ENCODE measurements around the gene PDGFA.
A peak's percentile ranks its signal among the peaks of the same experiment; 100 is the strongest.

Gene PDGFA

DNA sequence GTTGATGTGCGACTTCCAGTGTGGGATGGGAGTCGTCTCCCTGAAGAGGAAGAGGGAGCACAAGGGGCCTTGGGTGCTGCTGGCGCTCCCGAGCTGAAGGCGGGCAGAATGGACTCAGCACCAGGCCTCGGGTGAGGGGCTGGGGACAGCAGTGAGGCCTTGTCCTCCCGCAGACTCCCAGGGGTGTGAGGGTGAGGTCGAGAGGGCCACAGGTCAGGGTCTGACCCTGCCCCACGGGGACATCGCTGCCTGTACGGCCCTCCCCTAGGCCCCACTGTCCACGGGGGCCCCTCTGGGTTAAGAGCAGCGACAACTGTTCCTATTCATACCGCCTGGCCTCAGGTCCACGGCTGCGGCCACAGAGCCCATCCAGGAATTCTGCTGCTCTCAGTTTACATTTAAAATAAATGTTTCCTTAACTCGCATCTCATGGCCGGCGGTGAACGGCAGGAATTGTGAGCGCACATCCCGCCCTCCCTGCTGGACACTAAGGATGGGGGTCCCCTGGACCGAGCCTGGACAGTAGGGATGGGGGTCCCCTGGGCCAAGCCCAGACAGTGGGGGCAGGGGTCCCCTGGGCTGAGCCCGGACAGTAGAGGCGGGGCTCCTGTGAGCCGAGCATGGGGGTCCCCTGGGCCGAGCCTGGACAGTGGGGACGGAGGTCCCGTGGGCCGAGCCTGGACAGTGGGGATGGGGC is 61.7 kb downstream of the PDGFA start:
- TF ChIP-seq CEBPB (IDR thresholded peaks at IDR 0.05) (no peak), TCF12 (IDR thresholded peaks at IDR 0.05; ENCODE audit: low read depth) (no peak)

DNA sequence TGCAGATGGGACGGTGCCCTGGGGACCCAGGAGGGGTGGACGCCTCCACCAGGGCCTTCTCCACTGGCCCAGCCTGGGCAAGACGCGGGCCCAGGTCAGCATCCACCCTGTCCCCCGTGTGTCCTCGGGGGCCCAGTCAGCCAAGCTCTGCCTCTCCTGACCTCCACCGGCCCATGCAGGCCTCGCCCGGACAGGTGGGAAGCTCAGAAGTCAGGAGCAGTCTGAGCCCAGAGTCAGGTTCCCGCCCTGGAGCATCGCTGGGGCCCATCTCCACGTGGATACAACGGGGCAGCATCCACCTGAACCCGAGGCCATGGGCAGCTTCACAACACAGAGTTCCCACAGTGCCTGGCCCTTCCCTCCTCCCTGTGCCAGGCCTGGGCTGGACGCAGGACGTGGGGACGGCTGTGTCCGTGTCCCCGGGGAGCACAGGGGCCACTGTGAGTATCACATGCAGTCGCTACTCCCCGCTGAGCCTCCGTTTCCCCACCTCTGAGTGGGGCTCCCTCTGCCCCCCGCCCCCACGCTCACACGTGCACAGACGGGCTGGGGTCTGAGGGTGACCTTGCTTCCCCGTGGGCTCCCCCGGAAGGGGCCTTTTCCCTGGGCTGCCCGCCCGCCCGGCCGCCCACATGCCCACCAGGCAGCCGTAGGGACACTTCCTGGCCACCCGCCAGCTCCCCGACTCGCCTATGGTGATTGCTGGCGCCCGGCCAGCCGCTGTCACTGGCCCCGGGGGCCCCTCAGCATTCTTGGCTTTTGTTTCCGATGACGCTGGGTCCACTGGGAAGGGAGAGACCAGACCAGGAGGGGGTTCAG is 64.3 kb downstream of the PDGFA start:
- TF ChIP-seq EP300 (IDR thresholded peaks at IDR 0.05; ENCODE audit: borderline replicate concordance) (peak; percentile 84), RAD21 (IDR thresholded peaks at IDR 0.05; ENCODE audit: low read depth) (no peak; the same call in 1 of the 2 replicates), TCF12 (IDR thresholded peaks at IDR 0.05; ENCODE audit: low read depth) (peak; percentile 89), CEBPB (IDR thresholded peaks at IDR 0.05) (no peak), FOXM1 (IDR thresholded peaks at IDR 0.05; ENCODE audit: borderline replicate concordance, low read depth) (0 out of 2 replicates have a peak, but pooled peaks have one; percentile 28), CREB1 (IDR thresholded peaks at IDR 0.05; ENCODE audit: low read depth) (0 out of 2 replicates have a peak, but pooled peaks have one; percentile 12), ZBTB7A (IDR thresholded peaks at IDR 0.05; ENCODE audit: low read depth) (peak; percentile 82), YY1 (IDR thresholded peaks at IDR 0.05; ENCODE audit: low read depth) (no peak), TEAD4 (IDR thresholded peaks at IDR 0.05) (peak; percentile 75), TAF1 (IDR thresholded peaks at IDR 0.05; ENCODE audit: low read depth) (no peak), EGR1 (IDR thresholded peaks at IDR 0.05) (peak; percentile 92), NFIC (IDR thresholded peaks at IDR 0.05) (peak; percentile 99)
- TF ChIP-seq, protein P1, sequence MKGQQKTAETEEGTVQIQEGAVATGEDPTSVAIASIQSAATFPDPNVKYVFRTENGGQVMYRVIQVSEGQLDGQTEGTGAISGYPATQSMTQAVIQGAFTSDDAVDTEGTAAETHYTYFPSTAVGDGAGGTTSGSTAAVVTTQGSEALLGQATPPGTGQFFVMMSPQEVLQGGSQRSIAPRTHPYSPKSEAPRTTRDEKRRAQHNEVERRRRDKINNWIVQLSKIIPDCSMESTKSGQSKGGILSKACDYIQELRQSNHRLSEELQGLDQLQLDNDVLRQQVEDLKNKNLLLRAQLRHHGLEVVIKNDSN (IDR thresholded peaks at IDR 0.05): no peak
- TF ChIP-seq, protein P2, sequence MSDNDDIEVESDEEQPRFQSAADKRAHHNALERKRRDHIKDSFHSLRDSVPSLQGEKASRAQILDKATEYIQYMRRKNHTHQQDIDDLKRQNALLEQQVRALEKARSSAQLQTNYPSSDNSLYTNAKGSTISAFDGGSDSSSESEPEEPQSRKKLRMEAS (IDR thresholded peaks at IDR 0.05): peak; percentile 92
- TF ChIP-seq, protein P3, sequence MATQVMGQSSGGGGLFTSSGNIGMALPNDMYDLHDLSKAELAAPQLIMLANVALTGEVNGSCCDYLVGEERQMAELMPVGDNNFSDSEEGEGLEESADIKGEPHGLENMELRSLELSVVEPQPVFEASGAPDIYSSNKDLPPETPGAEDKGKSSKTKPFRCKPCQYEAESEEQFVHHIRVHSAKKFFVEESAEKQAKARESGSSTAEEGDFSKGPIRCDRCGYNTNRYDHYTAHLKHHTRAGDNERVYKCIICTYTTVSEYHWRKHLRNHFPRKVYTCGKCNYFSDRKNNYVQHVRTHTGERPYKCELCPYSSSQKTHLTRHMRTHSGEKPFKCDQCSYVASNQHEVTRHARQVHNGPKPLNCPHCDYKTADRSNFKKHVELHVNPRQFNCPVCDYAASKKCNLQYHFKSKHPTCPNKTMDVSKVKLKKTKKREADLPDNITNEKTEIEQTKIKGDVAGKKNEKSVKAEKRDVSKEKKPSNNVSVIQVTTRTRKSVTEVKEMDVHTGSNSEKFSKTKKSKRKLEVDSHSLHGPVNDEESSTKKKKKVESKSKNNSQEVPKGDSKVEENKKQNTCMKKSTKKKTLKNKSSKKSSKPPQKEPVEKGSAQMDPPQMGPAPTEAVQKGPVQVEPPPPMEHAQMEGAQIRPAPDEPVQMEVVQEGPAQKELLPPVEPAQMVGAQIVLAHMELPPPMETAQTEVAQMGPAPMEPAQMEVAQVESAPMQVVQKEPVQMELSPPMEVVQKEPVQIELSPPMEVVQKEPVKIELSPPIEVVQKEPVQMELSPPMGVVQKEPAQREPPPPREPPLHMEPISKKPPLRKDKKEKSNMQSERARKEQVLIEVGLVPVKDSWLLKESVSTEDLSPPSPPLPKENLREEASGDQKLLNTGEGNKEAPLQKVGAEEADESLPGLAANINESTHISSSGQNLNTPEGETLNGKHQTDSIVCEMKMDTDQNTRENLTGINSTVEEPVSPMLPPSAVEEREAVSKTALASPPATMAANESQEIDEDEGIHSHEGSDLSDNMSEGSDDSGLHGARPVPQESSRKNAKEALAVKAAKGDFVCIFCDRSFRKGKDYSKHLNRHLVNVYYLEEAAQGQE (IDR thresholded peaks at IDR 0.05; ENCODE audit: low read depth): no peak

DNA sequence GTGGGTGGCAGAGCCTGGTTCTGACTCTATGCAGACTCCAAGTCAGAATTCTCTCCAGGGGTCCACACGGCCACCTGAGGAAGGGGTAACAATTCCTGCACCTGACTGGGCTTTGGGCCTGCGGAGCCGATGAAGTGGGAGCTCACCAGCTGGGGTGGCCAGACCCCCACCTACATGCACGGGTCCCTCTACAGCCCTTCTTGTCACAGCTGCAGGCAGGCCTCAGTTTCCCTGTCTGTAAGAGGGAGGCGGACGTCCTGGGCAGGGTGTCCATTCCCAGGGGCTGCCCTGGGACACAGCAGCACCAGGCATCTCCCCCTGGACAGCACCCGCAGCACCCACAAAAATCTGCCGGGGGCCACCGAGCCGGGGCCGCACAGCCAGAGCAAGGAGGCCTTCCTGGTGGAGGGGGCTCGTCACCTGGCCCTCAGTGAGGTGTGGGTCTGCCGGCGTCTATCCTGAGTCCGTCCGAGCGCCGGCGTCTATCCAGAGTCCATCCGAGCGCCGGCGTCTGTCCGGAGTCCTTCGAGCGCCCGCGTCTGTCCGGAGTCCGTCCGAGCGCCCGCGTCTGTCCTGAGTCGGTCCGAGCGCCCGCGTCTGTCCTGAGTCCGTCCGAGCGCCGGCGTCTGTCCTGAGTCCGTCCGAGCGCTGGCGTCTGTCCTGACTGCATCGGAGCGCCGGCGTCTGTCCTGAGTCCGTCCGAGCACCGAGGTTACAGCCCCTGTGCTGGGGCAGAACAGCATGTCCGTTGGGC is 65.1 kb downstream of the PDGFA start:
- TF ChIP-seq FOXM1 (IDR thresholded peaks at IDR 0.05; ENCODE audit: borderline replicate concordance, low read depth): no peak
- TF ChIP-seq TEAD4 (IDR thresholded peaks at IDR 0.05): no peak
- TF ChIP-seq ZBTB7A (IDR thresholded peaks at IDR 0.05; ENCODE audit: low read depth): no peak
- TF ChIP-seq, protein P2 (IDR thresholded peaks at IDR 0.05): no peak
- TF ChIP-seq, protein P1 (IDR thresholded peaks at IDR 0.05): no peak
- TF ChIP-seq CEBPB (IDR thresholded peaks at IDR 0.05): no peak
- no peak for TF ChIP-seq EGR1 (IDR thresholded peaks at IDR 0.05)

DNA sequence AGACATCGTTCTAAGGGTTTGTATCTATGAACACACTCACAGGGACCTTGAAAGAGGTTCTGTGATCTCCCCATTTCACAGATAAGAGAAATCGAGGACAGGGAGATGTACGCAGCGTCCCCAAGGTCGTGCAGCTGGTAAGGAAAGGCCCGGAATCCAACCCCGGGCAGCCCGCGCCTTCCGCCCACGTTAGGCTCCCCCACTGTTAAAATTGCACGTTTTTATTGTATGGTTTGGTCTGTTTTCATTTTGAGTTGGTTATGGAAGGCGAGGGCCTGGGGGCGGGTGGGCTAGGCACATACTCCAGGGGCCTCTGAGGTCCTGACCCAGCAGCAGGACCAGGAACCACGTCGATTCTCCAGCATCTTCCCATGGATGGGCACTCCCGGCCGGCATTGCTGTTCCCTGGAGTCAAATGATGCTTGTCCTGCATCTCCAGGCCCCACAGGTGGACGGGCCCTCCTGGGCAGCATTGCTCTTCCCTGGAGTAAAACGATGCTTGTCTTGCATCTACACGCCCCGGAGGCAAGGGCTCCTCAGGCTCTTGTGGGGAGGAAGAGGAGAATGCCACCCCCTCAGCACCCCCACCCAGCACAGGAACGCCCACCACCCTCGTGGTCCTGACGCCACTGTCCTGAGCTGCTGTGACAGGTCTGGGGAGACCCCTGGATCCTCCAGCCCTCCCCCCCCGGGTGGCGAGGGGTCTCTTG is 65.9 kb downstream of the PDGFA start:
- TF ChIP-seq YY1 (IDR thresholded peaks at IDR 0.05; ENCODE audit: low read depth) (no peak), FOXM1 (IDR thresholded peaks at IDR 0.05; ENCODE audit: borderline replicate concordance, low read depth) (no peak), EP300 (IDR thresholded peaks at IDR 0.05; ENCODE audit: borderline replicate concordance) (no peak), ZBTB7A (IDR thresholded peaks at IDR 0.05; ENCODE audit: low read depth) (no peak), TAF1 (IDR thresholded peaks at IDR 0.05; ENCODE audit: low read depth) (no peak), TEAD4 (IDR thresholded peaks at IDR 0.05) (no peak), TCF12 (IDR thresholded peaks at IDR 0.05; ENCODE audit: low read depth) (no peak)

DNA sequence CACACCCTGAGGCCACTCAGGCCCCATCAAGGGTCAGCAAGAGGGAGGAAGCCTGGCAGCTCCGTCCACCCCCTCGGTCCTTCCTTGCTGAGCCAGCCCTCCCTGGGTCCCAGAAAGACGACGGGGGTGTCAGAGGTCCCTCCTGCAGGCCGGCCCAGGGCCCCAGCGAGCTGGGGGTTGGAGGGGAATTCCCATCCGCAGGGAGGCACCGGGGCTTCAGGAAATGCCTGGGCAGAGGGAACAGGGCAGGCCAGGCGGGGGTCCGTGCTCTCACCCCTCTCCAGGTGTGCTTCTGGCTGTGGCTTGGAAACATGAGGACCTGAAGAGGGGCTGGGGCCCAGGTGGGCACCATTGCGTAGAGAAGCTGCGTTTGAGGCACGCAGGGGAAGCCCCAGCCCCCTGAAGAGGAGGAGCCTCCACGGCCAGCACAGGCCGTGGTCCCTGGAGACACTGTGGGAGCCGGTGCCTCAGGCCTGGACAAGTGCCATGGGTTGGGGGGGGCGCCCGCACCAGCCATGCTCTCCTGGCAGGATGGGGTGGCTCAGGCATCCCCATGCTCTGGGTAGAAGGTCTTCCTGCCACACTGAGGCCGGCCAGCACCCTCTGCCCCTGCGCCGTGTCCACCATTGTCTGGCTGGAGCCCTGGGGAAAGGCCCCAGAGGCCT is 66.7 kb downstream of the PDGFA start:
- TF ChIP-seq, protein P2 (IDR thresholded peaks at IDR 0.05): no peak

DNA sequence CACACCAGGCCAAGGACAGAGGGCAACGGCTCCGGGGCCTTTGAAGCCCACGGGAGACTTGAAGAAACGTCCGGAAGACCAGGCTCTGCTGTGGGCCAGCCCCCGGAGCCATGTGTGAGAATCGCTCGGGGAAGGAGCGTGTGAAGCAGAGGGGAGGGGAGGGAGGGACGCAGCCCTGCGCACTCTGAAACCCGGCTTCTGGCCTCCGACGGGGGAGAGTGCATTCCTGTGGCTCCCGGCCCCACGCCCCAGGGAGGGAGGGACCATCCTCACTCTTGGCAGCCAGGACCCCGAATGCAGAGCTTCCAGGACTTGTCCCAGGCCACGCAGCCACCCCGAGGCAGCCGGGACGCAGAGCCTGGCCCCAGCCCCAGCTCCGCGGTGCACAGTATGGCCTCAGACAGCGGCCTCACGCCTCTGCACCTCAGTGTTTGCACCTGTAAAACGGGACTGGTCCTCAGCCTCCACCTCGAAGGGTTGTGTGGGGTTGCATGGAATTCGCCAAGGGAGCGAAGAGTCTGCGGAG is 67.4 kb downstream of the PDGFA start:
- no peak for TF ChIP-seq YY1 (IDR thresholded peaks at IDR 0.05; ENCODE audit: low read depth)
- no peak for TF ChIP-seq ZBTB7A (IDR thresholded peaks at IDR 0.05; ENCODE audit: low read depth)
- TF ChIP-seq EP300 (IDR thresholded peaks at IDR 0.05; ENCODE audit: borderline replicate concordance): no peak
- no peak for TF ChIP-seq NFIC (IDR thresholded peaks at IDR 0.05)
- TF ChIP-seq TAF1 (IDR thresholded peaks at IDR 0.05; ENCODE audit: low read depth): no peak
- TF ChIP-seq, protein P2 (IDR thresholded peaks at IDR 0.05): no peak
- no peak for TF ChIP-seq FOXM1 (IDR thresholded peaks at IDR 0.05; ENCODE audit: borderline replicate concordance, low read depth)
- TF ChIP-seq RAD21 (IDR thresholded peaks at IDR 0.05; ENCODE audit: low read depth): no peak

All from Ishikawa (cell line).